ENCODE measurements around the gene SLC22A15.

- TF ChIP-seq CTCF (conservative IDR thresholded peaks at IDR 0.05; ENCODE audit: low read length) (no peak), EZH2phosphoT487 (IDR thresholded peaks at IDR 0.05; ENCODE audit: borderline replicate concordance, low read depth, low read length) (no peak)
These were observed 3.8 kb downstream of the SLC22A15 start for GRCh38 chr1:115980156-115980555.

Data from OCI-LY7 (cell line).